GM12878 (cell line): ENCODE results near the gene CIAO2A.

ENCODE experiments used
- CTCF ChIP-seq, 3 experiments: IDR thresholded peaks in 2 of 3; conservative IDR thresholded peaks in 1 of 3; 2 replicates each; pipeline ENCODE4 v1.5.1; 2011; ENCODE audit warnings: low read depth in 3 of 3, low read length in 3 of 3, mild to moderate bottlenecking in 3 of 3, control low read depth in 2 of 3, moderate library complexity in 2 of 3, inconsistent platforms in 1 of 3, mixed read lengths in 1 of 3; ENCODE audit not compliant: control insufficient read depth in 2 of 3, insufficient read depth in 1 of 3; ENCODE audit errors: extremely low read depth in 1 of 3
- E2F8 ChIP-seq: fragments of 450-650 bp; IDR thresholded peaks from 2 replicates; pipeline ENCODE4 v1.6.1; 2018; ENCODE audit warnings: mild to moderate bottlenecking, low read depth, moderate library complexity; ENCODE audit not compliant: partially characterized antibody
- NRF1 ChIP-seq: conservative IDR thresholded peaks from 2 replicates; pipeline ENCODE4 v1.6.1; 2011; ENCODE audit warnings: mild to moderate bottlenecking, low read depth, low read length, improper control_type of control experiment
- PBX3 ChIP-seq: IDR thresholded peaks from 2 replicates; pipeline ENCODE4 v1.6.1; 2011; ENCODE audit warnings: mild to moderate bottlenecking, low read depth, low read length, moderate library complexity; ENCODE audit not compliant: insufficient replicate concordance
- PKNOX1 ChIP-seq: fragments of 450-650 bp; IDR thresholded peaks from 2 replicates; pipeline ENCODE4 v1.6.1; 2016; ENCODE audit warnings: mild to moderate bottlenecking
- PRDM15 ChIP-seq: fragments of 450-650 bp; formaldehyde crosslinking; IDR thresholded peaks from 2 replicates; pipeline ENCODE4 v1.4.0; 2020; ENCODE audit warnings: mild to moderate bottlenecking, moderate library complexity
- RFX5 ChIP-seq: IDR thresholded peaks from 2 replicates; pipeline ENCODE4 v1.6.1; 2011; ENCODE audit warnings: low read depth, low read length, improper control_type of control experiment
- STAT3 ChIP-seq: IDR thresholded peaks from 2 replicates; pipeline ENCODE4 v1.6.1; 2011; ENCODE audit warnings: low read depth, low read length, improper control_type of control experiment
- SUPT20H ChIP-seq: IDR thresholded peaks from 2 replicates; pipeline ENCODE4 v1.6.1; 2011; ENCODE audit warnings: low read depth, mild to moderate bottlenecking, low read length, moderate library complexity, borderline replicate concordance; ENCODE audit not compliant: control insufficient read depth
- TCF7 ChIP-seq: IDR thresholded peaks from 2 replicates; pipeline ENCODE4 v1.6.1; 2014; ENCODE audit warnings: antibody characterized with exemption, borderline replicate concordance
- YY1 ChIP-seq: IDR thresholded peaks from 2 replicates; pipeline ENCODE4 v1.6.1; 2011; ENCODE audit warnings: low read depth, mild to moderate bottlenecking, low read length
- ZBTB11 ChIP-seq: fragments of 450-650 bp; formaldehyde crosslinking; IDR thresholded peaks from 2 replicates; pipeline ENCODE4 v1.5.0; 2022; ENCODE audit warnings: mild to moderate bottlenecking, missing genetic modification characterization

- TF ChIP-seq PKNOX1 (no peak), PRDM15 (CRISPR knock-in tag) (no peak), SUPT20H (no peak), STAT3 (no peak), TCF7 (no peak), CTCF (IDR thresholded peaks at IDR 0.05 in 2 of 3, conservative IDR thresholded peaks at IDR 0.05 in 1 of 3; ENCODE audit: control insufficient read depth in 2 of 3, extremely low read depth in 1 of 3, insufficient read depth in 1 of 3, low read depth in 3 of 3, low read length in 3 of 3) (no peak), PBX3 (no peak), ZBTB11 (CRISPR knock-in tag) (no peak), E2F8 (no peak), YY1 (no peak), RFX5 (no peak), NRF1 (no peak)
Measured at GRCh38 chr15:64037966-64038365, 55.7 kb downstream of the CIAO2A start.
